Measurements from ENCODE around the gene C1GALT1.
"Not testable (repeated sequence)": the region's sequence is repeated elsewhere in the genome, so short reads cannot be mapped to it uniquely, and the experiment has no call there.

Gene C1GALT1

GRCh38 chr7:7182156-7183060, at the start of gene C1GALT1:
C1GALT1 (plus strand) TSS chr7:7182544; CDS start chr7:7234320, 51,776 bp downstream.
- peak; percentile 98 for DNase-seq (ENCODE audit: low spot score)

DNA sequence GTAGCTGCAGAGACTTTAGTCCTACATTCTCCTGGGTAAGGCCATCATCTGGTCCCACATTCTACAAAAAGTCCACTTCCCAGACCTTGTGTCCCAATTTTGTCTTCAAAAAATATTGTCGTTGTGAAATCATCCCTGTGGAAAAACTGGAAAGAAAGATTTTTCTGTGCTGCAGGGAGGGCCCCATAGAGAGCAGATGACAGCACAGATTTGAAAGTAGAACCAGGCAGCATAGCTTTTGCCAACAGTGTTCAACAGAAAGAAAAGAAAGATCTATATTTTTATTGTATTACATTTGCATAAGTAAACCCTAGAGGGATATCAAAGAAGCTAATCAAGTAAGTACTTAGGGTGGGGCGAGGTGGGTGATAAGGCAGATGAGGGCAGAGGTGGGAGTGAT, 48.3 kb upstream of the C1GALT1 start:
- no peak for DNase-seq (ENCODE audit: low spot score)

- no peak for DNase-seq (ENCODE audit: low spot score)
Observed at GRCh38 chr7:7135074-7135473, 47.3 kb upstream of the C1GALT1 start.

DNA sequence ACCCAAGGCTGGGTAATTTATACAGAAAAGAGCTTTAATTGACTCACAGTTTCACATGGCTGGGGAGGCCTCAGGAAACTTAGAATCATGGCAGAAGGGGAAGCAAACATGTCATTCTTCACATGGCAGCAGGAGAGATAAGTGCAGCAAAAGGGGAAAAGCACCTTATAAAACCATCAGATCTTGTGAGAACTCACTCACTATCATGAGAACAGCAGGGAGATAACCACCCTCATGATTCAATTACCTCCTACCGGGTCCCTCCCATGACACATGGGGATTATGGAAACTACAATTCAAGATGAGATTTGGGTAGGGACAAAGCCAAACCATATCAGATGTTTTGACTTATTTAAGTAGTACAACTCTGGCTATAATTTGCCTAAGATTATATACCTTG, 46.4 kb upstream of the C1GALT1 start:
- DNase-seq (ENCODE audit: low spot score): not testable (repeated sequence)

DNA sequence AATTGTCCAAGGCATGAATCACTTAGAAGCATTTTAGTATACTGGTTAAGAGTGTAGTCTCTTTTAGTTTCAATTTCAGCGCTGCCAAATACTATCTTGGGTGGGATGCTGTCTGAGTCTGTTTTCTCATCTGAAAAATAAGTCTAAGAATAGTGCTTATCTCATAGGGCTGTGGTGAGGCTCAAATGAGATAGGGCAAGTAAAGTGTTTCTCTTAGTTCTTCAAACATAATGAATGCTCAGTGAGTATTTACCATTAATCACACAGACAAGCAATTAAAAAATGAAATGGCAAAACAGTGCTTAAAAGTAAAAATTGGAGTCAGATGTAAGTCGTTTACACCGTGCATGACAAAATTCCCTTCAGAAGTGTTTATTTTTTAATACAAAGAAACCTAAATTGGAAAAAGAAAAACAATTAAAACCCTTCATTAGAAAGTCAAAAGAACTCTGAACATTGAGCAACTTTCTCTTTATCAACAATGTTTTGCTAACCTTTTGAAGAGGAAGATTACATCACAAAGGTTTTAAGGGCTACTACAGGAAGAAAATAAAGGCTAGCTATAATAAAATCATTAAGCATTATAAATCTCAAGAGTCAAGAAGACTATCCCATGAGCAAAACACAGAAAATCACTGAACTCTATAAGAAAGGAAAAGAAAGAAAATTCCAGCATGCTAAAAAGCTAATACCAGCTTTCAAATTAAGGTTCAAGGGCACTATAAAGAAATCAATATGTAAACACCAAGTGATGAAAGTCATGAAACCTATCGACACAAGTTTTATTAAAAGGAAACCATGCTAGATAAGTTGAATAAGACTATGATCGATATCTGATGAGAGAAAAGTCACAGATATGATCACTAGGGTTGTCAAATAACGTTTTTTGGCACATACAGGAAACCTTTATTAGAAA, 45.6 kb upstream of the C1GALT1 start:
- DNase-seq (ENCODE audit: low spot score): peak; percentile 20

DNA sequence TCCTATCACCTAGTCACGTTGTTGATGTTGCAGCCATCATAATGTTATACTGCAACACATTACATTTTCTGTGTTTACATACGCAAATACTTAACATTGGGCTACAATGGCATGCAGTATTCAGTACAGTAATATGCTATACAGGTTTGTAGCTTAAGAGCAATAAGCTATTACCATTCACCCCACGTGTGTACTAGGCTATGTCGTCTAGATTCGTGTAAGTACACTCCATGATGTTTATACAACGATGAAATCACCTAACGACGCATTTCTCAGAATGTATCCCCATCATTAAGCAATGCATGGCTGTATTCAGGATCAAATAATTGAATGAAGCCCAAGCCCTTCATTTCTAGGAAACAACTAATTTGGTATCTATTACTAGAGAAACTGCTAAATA, 43.4 kb upstream of the C1GALT1 start:
- no peak for DNase-seq (ENCODE audit: low spot score)

DNA sequence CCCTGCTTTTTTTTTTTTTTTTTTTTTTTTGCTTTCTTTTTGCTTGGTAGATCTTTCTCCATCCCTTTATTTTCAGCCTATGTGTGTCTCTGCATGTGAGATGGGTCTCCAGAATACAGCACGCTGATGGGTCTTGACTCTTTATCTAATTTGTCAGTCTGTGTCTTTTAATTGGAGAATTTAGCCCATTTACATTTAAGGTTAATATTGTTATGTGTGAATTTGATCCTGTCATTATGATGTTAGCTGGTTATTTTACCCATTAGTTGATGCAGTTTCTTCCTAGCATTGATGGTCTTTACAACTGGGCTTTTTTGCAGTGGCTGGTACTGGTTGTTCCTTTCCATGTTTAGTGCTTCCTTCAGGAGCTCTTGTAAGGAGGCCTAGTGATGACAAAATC, 38.9 kb upstream of the C1GALT1 start:
- not testable (repeated sequence) for DNase-seq (ENCODE audit: low spot score)

DNA sequence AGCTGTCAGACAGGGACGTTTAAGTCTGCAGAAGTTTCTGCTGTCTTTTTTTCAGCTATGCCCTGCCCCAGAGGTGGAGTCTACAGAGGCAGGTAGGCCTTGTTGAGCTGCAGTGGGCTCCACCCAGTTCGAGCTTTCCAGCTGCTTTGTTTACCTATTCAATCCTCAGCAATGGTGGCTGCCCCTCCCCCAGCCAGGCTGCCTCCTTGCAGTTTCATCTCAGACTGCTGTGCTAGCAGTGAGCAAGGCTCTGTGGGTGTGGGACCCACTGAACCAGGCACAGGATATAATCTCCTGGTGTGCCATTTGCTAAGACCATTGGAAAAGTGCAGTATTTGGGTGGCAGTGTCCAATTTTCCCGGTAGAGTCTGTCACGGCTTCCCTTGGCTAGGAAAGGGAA, 37.2 kb upstream of the C1GALT1 start:
- DNase-seq (ENCODE audit: low spot score): not testable (repeated sequence)

DNA sequence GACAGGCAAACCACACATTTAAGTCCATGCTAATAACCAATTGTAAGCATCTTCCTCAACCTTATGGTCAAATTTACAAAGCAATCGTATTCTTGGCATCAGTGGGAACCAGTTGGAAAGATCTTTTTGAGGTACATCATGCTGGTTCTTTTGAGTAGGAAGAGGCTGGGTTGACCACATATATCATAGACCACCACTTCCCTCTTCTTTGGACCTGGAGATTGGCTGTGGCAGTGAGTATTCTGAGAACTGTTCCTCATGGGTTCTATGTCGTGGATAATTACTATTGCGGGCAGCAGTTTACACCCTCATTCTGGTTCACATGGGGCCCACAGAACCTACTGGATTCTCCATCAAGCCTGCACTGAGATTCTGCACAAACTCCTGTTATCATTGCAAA, 35.5 kb upstream of the C1GALT1 start:
- no peak for DNase-seq (ENCODE audit: low spot score)

GRCh38 chr7:7148798-7149481, 33.4 kb upstream of the C1GALT1 start:
- peak; percentile 17 for DNase-seq (ENCODE audit: low spot score)

GRCh38 chr7:7151285-7151684, 31.1 kb upstream of the C1GALT1 start:
- no peak for DNase-seq (ENCODE audit: low spot score)

DNA sequence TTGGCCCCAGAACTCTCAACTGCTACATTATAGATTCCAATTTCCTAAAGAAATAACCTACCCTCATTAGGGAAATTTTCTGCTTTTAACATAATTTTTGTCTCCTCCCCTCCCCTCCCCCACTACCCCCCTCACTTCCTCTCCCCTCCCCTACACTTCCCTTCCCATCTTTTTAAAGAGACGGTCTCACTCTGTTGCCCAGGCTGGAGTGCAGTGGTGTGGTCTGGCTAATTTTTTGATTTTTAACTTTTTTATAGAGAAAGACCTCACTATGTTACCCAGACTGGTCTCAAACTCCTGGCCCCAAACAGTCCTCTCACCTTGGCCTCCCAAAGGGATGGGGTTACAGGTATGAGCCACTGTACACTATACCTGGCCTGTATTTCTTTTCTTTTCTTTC, 30.5 kb upstream of the C1GALT1 start:
- DNase-seq (ENCODE audit: low spot score): no peak

DNA sequence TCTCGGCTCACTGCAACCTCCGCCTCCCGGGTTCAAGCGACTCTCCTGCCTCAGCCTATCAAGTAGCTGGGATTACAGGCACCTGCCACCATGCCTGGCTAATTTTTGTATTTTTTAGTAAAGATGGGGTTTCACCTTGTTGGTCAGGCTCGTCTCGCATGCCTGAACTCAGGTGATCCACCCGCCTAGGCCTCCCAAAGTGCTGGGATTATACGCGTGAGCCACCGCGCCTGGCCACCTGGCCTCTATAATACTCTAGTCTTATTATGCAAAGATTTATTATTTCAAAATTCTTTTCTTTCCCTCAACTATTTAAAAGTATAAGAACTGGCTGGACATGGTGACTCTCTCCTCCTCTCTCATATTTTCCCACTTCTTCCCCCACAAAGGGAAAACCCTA, 30.0 kb upstream of the C1GALT1 start:
- DNase-seq (ENCODE audit: low spot score): no peak

DNA sequence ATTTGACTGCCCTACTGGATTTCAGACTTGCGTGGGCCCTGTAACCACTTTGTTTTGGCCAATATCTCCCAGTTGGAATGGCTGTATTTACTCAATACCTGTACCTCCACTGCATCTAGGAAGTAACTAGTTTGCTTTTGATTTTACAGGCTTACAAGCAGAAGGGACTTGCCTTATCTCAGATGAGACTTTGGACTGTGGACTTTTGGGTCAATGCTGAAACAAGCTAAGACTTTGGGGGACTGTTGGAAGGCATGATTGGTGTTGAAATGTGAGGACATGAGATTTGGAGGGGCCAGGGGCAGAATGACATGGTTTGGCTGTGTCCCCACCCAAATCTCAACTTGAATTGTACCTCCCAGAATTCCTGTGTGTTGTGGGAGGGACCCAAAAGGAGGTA, 28.0 kb upstream of the C1GALT1 start:
- not testable (repeated sequence) for DNase-seq (ENCODE audit: low spot score)

GRCh38 chr7:7156663-7157062, 25.7 kb upstream of the C1GALT1 start:
- DNase-seq (ENCODE audit: low spot score): no peak

- peak; percentile 88 for DNase-seq (ENCODE audit: low spot score)
Observed at GRCh38 chr7:7157177-7157886, 25.0 kb upstream of the C1GALT1 start.

DNA sequence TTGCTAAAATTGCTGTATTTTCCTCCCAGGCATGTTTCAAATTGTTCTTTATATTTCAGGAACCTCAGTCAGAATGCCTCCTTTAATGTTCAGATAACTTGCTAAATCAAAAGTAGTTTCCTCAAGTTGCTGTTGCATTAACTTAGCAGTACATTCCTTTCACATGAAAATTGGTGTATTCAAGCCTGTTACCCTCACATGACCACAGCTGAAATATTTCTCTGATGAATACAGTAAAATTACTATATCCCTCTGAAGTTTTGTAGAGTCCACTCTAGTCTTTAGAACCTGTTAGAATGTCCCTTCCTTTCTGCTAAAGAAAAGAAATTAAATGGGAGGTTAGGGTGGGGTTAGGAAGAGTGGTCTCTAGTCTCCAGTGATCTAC, 24.5 kb upstream of the C1GALT1 start:
- peak; percentile 61 for DNase-seq (ENCODE audit: low spot score)

- DNase-seq (ENCODE audit: low spot score): no peak
Observed at GRCh38 chr7:7159063-7159658, 23.2 kb upstream of the C1GALT1 start.

DNA sequence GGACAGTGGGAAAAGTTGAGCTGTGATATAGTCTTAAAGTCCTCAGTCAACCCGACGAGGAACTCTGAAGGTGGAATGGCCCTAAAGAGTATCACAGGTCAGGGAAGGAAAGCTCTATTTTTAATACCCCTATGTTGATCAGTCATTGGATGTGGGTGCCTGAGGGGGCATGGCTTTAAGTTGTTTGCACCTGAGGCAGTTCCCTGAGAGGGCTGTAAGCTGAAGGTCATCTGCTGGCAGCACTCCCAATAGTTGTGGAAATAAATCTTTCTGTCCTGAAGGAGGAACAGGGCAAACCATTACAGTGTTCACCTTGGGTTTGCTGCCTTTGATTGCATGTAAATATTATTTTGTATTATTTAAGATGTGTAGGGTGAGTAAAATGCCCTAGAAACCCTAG, 17.8 kb upstream of the C1GALT1 start:
- DNase-seq (ENCODE audit: low spot score): no peak

DNA sequence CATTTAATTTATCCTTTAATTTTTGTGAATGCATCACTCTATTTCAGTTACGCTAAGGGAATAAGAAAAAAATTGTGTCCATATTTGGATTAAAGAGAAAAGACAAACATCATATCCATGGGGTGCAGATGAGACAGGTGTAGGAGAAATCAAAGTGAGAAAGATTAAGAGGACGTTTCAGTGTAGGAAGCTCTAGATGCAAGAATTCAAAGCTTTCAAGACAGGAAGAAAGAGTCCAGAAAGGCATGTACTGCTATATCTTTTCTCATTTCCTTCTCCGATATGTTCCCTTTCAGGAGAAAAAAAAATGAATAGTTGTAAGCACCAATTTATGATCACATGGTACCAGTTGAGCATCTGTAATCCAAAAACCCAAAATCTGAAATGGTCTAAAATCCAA, 17.0 kb upstream of the C1GALT1 start:
- DNase-seq (ENCODE audit: low spot score): no peak

- no peak for DNase-seq (ENCODE audit: low spot score)
Observed at GRCh38 chr7:7166318-7166717, 16.0 kb upstream of the C1GALT1 start.

Data from AG20443 (cell line).